Neural progenitor cell (in vitro differentiated cells): ENCODE measurements around the gene LYRM4.

Source experiments
- EZH2phosphoT487 ChIP-seq: fragments of 200-600 bp; sonication (generic); IDR thresholded peaks from 2 replicates; pipeline ENCODE4 v1.6.1; 2017; ENCODE audit warnings: antibody characterized with exemption
- TF ChIP-seq, protein P1 (sequence below): fragments of 200-600 bp; sonication (generic); IDR thresholded peaks from 2 replicates; pipeline ENCODE4 v1.5.1; 2017; ENCODE audit warnings: antibody characterized with exemption, mild to moderate bottlenecking

DNA sequence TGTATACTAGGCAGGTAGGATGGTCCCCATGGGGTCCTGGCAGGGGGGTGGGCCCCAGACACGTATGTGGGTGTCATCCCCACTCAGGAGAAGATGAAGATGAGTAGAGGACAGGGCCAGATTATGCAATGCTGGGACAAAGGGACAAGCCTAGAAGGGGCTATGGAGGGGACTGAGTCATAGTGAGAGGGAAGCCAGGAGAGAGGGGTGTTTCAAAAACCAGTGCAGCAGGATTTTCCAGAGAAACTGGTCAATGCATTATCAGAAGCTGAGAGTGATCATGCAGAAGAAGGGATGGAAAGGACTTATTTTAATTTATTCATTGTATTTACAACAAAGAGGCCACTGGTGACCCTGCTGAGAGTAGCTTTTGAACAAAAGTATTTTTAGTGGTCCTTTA is 101.6 kb downstream of the LYRM4 start:
- TF ChIP-seq, protein P1, sequence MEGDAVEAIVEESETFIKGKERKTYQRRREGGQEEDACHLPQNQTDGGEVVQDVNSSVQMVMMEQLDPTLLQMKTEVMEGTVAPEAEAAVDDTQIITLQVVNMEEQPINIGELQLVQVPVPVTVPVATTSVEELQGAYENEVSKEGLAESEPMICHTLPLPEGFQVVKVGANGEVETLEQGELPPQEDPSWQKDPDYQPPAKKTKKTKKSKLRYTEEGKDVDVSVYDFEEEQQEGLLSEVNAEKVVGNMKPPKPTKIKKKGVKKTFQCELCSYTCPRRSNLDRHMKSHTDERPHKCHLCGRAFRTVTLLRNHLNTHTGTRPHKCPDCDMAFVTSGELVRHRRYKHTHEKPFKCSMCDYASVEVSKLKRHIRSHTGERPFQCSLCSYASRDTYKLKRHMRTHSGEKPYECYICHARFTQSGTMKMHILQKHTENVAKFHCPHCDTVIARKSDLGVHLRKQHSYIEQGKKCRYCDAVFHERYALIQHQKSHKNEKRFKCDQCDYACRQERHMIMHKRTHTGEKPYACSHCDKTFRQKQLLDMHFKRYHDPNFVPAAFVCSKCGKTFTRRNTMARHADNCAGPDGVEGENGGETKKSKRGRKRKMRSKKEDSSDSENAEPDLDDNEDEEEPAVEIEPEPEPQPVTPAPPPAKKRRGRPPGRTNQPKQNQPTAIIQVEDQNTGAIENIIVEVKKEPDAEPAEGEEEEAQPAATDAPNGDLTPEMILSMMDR = no peak
- no peak for TF ChIP-seq EZH2phosphoT487
